HG03354 (cell line): ENCODE results near the gene UPK3A.

Experiments used
- ATAC-seq: cut with Tn5 transposase; IDR thresholded peaks from one replicate; pipeline ENCODE4 v1.9.1; 2021; ENCODE audit warnings: mild to moderate bottlenecking; ENCODE audit not compliant: unreplicated experiment, poor library complexity, severe bottlenecking

UPK3A gene

DNA sequence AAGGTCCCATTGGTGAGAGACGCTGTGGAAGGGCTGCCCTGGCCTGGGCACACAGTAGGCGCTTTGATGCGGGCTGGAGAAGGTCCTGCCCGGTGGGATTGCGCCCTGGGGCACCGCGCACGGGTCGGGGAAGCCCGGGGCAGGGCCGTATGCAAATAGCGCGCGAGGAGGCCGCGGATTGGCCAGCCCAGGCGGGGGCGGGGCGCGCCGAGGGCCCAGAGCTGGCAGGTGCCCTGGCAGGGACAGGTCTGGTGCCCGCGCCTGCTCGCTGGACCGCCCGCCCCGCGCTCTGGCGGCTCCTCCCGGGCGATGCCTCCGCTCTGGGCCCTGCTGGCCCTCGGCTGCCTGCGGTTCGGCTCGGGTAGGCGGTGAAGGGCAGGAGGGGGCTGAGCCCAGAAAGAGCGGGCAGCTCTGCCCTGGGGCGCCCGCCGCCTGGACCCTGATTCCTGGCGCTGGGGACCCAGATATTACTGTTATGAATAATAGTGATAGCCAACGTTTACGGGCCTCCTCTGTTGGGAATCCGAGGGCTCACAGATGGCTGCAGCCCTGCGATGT is at the start of gene UPK3A:
UPK3A (plus strand) TSS at position 245 of the 558 bp plus-strand sequence; CDS start at position 310, 65 bp downstream.
- peak; percentile 49 for ATAC-seq

DNA sequence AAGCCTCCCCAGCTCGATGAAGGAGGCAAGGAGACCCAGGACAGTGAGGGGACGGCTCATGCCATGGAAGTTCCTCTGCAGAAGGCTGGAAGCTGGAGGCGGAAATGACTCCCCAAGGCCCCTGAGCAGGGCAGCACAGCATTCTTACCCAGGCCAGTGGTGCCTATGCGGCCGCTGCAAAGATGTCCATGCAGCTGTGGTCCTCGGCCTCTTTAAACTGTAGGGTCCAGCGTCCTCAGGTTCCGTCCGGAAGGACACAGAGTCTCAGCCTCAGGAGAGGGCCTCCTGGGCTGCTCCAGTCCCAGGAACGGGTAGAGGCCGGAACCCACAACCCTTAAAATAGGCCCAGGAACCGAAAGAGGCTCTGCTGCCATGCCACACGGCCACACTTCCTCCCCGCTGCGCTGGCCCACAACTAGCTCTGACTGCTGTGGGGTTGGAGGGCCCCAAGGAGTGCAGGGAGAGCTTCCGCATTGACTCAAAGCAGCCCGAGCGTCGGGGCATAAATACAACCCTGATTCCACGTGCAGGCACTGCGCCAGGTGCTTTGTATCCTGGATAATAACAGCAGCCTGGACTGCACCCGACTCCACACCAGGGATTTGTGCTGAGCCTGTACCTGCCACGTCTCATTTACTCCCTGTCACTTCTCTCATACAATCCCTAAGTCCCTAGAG is 49.5 kb upstream of the UPK3A start:
- ATAC-seq = peak; percentile 86

DNA sequence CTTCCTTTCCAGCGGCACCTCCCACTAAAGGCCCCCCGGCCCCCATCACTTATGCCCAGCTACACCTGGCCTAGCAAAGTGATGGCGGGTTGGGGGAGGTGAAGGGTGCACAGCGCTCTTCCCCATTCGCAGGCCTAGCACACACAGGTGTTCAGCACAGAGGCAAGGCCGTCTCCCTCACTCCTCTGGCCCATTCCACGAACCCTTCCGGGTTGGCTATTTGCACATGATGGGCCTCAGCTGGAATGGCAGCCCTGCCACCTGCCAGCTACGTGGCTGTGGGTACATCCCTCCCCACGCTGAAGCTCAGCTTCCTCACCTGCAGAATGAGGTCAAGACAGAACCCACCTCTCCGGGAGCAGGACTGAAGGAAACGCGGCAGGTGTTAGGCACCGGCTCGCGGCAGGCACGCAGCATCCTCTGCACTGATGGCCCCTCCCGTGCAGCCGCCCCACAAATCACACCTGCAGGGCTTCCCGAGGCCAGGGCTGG is 48.9 kb upstream of the UPK3A start:
- ATAC-seq = peak; percentile 5

DNA sequence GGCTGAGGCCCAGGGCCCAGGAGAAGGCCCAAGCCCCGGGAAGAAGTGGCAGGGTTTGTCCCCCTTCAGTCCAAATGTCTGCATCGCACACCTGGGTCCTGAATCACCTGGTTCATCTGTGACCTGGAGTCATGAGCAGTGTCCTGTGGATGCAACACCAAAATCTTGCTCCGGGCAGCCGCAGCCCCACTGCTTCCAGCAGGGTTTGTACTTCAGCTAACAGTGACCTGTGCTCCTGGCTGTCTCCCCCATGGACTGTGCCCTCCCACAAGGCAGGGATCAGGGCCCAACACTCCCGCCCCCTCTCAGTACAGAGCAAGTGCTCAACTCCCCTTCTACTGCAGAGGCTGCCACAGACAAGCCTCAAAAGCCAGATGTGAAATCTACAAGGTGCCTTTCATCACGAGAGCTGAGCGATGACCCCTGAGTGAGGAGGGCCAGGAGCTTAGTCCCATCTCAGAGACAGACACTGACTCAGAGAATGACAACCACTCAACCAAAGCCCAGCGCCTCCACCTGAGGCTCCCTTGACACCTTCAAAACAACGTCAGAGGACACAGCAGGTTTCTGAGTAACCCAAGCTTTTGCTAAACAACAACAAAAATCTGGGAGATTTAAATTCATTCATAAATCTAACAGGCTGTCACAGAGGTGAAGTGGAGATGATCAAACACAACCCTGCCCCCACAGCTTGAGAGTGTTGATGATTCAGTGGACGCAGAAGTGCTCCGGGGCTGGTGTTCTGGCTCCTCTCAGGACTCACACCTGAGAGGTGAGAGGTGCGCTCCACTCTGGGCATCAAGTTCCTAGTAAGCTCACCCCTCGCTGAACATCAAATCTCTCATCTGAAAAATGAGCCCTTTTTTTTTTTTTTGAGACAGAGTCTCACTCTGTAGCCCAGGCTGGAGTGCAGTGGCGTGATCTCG is 47.4 kb upstream of the UPK3A start:
- no peak for ATAC-seq

GRCh38 chr22:45238076-45238956 is 46.4 kb upstream of the UPK3A start:
- no peak for ATAC-seq

GRCh38 chr22:45238957-45239680 is 45.6 kb upstream of the UPK3A start:
- no peak for ATAC-seq

- no peak for ATAC-seq
Measured at GRCh38 chr22:45239681-45240051, 45.1 kb upstream of the UPK3A start.

GRCh38 chr22:45240104-45240809 is 44.5 kb upstream of the UPK3A start:
- ATAC-seq = no peak

DNA sequence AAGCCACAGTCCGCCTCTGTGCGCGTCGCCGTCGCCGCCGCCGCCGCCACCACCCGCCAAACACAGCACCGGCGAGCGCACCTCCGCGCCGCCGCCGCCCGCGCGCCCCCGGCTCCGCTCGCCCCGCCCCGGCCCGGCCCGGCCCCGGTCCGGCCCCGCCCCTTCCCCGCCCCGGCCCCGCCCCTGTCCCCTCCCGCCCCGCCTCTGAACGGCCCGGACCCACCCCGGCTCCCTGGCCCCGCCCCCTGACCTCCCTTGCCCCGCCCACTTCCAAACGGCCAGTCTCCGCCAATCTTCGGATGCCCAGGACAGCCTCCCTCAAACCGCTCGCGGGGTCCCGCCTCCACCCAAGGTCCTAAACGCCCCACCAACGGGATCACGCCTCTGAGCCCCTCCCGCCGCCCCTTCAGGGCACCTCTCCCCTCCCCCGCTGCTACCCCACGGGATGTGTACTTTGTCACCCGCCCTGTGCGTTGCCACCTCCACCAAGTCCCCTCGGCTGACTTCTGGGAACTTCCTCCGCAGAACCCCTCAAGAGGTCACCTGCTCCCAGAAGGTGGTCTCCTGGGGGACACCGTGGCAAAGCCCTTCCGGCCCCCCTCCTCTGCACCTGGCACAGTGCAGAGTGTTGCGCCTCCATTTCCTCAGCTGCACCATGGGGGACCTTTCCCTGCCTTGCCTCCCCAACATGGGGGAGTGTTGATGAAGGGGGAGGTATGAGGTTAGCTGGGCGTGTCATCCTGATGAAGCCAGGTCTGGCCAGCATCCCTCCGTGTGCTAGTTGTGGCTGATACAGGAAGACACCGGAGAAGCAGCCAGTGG is 43.7 kb upstream of the UPK3A start, which contains the start of gene KIAA0930:
KIAA0930 (minus strand) TSS at position 85 of the 822 bp plus-strand sequence. CDS start 191 bp downstream, outside the sequence.
- no peak for ATAC-seq

DNA sequence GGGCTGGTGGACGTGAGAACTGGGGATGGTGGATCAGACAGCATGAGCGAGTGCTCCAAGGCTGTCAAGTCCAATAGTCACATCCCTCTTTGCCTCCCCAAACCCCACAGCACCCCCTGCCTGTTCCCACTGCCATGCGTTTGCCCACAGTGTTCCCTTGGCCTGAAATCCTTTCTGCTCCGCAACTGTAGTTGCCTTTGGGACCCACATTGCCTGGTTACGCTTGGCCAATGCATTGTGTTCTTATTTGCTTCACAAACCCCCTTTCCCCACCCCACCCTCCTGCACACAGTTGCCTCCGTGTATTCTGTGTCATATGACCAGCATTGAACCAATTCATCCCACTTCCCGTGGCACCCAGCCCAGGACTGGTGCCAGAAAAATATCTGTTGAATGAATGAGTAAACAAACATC is 42.0 kb upstream of the UPK3A start:
- ATAC-seq = no peak

DNA sequence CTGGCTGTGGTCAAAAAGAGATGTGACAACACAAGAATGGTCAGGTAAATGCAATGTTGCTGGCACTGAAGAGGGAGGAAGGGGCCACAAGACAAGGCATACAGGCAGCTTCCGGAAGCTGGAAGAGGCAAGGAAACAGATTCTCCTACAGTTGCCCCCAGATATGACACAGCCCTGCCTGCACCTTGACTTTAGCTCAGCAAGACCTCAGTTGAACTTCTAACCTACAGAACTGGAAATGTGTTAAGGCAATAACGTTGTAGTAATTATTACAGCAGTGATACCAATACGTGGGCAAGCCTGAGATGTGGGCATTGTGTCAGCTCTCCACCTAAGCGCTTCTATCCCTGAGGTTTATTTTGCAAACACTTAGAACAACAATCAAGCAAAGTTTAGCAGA is 39.8 kb upstream of the UPK3A start:
- no peak for ATAC-seq

DNA sequence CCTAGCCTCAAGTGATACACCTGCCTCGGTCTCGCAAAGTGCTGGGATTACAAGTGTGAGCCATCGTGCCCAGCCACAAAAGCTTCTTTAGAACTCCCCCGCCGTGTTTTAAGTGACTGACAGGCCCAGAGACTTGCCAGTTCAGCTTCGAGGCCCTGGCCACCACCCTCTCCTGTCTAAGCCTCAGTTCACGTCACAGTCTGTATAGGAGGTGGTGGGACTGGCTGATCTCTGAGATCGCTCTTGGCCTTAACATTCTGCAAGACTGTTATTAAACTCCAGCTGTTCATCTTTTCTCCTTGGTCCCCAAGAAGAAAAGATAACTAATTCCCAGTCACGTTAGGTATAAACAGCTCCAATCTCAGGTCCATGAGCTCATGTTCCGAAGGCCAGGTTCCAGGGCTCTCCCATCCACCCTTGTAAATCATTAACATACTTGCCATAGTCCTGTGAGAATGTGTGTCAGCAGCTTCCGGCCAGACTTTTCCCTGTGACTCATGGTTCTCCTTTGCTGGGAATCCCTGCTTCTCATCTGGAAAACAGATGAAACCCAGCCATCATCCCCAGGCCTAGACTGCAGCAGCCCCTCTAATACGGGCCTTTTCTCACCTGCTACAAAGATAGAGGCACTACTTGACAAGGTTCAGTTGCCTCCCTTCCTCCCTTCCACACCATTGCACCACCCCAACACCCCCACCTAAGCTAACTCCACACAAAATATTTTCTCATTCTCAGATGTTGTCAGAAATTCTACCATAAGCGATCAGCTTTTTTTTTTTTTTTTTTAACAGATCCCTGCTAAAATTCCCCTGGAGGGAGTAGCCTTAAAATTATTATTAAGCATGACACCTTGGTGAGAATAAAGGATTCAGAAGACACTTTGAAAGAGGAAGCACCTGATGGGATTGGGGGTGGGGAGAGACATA is 38.4 kb upstream of the UPK3A start:
- ATAC-seq = no peak

- peak; percentile 72 for ATAC-seq
Measured at GRCh38 chr22:45248832-45249561, 35.8 kb upstream of the UPK3A start.

GRCh38 chr22:45251825-45252224 is 32.9 kb upstream of the UPK3A start:
- no peak for ATAC-seq

DNA sequence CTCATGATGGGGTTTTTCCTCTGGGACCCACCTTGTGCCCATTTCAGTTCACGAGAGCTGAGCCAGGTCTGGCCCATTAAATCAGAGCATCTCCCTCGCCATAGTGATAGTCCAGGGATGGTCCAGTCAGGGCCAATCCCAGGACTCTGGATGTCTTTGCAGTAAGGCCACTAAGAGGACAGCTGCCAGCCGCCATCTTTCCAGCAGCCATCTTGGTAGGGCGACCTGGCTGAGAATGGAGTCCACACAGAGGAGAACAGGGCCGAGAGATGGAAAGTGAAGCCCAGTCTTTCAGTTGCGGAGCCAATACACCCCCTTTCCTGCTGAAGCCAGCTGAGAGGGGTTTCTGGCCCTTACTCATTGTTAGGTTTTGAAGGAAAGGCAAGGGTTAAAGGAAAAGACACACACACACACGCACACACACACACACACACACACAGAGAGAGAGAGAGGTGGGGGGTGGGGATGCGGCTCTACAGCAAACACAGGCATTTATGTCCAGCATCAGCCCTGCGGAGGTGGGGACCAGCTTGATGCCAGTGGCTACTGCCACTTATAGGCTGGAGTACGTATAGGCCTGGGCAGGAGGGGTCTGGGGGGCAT is 31.6 kb upstream of the UPK3A start:
- no peak for ATAC-seq
